IPS-NIHi11 (cell line): ENCODE results near the gene WDR7.

Source experiments
- DNase-seq: peaks from one replicate; pipeline ENCODE4 v3.0.0; 2012; ENCODE audit warnings: mixed read lengths, low spot score

The WDR7 gene

DNA sequence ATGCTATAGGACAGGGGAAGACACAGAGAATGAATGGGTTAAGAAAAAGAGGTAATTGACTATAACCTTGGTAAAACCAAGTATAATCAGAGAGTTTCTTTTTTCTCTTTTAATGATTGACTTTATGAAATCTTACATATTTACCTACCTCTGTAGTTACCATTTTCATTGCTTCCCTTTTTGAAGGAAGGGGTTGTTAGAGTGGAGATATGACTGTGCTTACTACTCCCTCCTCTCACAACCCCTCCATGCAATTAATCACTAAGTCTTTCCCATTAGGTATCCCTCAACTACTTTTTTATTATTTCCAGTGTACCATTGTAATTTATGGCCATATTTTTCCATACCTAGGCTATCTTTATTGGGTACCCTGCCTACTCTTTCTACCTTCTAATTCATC lies 71.4 kb downstream of the WDR7 start:
- no peak for DNase-seq

GRCh38 chr18:56723068-56723467 lies 71.9 kb downstream of the WDR7 start:
- no peak for DNase-seq

DNA sequence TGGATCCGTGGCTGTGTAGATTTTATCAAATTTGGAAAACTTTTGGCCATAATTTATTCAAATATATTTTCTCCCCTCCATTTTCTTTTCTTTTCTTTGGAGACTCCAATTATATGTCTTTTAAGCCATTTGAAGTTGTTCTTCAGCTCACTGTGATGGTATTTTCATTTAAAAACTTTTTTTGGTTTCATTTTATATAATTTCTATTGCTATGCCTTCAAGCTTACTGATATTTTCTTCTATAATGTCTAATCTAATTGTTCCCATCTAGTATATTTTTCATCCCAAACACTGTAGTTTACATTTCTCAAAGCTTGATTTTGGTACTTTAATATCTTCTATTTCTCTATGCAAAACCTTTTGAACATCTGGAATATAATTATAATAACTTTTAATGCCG lies 72.5 kb downstream of the WDR7 start:
- no peak for DNase-seq

GRCh38 chr18:56726906-56727305 lies 75.7 kb downstream of the WDR7 start:
- no peak for DNase-seq

DNA sequence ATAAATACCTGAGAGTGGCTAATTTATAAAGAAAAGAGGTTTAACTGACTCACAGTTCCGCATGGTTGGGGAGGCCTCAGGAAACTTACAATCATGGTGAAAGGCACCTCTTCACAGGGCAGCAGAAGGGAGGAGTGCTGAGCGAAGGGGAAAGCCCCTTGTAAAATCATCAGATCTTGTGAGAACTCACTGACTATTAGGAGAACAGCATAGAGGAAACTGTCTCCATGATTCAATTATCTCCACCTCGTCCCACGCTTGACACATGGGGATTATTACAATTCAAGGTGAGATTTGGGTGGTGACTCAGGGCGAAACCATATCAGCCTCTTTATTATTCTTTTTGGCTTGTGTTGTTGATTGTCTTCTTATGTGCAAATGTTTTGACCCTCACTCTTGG lies 76.2 kb downstream of the WDR7 start:
- DNase-seq: no peak

DNA sequence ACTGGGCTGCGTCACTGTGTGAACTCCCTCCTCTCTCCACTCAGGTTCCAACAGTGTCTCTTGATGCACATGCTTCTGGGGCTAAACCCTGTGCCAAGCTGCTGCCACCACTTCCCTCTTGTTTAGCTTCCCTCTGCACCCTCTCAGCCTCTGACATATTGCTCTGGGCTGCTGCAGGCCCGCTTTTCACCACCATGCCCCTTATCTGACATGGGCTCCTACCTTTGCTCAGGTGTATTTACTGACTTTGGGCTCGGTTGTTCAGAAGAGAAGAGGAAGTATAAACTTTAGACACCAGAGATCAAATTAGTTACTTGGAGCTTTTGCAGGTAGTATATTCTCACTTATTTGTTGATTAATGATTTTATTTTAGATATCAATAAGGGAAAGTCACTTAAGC lies 77.6 kb downstream of the WDR7 start:
- no peak for DNase-seq

DNA sequence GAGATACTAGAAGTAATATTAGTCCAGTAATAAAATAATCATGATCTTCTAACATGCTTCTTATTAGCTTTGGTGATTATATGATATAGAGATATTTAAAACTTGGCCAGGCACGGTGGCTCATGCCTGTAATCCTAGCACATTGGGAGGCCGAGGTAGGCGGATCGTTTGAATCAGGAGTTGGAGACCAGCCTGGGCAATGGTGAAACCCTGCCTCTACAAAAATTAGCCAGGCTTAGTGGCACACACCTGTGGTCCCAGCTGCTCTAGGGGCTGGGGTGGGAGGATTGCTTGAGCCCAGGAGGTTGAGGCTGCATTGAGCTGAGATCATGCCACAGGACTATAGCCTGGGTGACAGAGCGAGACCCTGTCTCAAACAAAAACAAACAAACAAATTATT lies 87.0 kb downstream of the WDR7 start:
- no peak for DNase-seq

DNA sequence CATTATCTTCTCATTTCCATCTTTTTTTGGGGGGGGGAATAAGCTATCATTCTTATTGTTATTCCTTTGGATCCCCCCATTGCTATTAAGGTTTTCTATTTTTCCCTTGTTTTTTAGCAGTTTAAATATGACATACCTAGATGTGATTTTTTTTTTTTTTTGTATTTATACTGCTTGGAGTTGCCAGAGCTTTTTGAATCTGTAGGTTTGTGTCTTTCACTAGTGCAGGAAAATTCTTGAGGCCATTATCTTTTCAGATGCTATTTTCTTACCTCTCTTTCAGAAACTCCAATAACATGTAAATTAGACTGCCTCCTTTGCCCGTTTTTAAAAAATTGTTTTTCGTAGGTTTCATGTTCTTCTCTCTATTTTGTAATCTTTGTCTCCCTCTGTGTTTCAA lies 88.6 kb downstream of the WDR7 start:
- DNase-seq: no peak

GRCh38 chr18:56740645-56741044 lies 89.5 kb downstream of the WDR7 start:
- no peak for DNase-seq

DNA sequence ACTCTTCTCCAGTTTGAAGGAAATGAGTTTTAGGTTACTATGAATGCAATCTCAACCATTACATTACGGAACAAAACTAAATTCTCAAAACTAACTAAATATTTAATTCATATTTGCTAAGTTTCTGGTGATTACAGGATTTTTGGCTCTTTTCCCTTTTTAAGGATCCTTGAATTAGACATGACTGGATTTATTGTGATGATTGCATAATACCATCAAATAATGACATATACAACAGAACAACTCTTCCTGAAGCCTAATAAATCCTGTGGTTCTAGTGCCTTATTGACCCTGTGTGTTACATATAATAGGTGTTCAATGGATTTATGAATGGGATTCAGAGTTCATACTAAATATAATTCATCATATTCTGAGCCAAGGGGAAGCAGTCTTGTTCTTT lies 90.5 kb downstream of the WDR7 start:
- no peak for DNase-seq

DNA sequence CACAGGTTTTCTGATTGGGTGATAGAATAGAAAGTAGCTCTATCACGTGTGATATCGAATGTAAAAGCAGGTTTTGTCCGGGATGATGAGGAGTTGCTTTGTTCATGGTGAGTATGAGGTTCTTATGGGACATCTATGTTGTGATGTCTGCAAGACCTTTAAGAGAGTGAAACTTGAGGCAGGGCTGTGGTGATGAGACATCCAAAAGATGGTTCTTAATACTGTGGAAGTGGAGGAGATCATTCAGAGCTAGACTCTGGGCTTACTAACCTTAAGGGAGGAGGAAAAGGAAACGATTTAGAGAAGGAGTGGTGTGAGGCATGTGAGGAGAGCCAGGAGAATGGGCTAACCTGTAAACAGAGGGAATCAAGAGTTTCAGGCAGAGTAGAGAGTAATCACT lies 92.0 kb downstream of the WDR7 start:
- no peak for DNase-seq

- no peak for DNase-seq
These were observed 96.0 kb downstream of the WDR7 start for GRCh38 chr18:56747032-56747658.

DNA sequence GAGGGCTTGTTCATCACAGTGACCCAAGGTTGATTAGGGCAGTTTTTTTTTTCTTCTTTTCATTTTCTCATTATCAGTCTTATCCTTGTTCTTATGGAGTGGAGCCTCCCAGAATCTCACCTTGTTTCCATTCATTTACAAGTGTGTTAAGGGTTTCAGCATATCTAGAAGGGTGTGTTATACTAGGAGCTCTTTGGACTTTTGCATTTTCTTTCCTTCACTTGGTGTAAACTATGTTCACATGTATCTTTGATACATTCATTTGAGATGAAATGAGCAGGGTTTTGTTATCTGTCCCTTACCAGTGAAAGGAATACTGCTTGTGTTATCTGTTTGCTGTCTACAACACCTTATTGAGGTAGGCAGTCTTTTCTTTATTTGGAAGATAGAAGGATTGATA lies 96.7 kb downstream of the WDR7 start:
- DNase-seq: no peak

DNA sequence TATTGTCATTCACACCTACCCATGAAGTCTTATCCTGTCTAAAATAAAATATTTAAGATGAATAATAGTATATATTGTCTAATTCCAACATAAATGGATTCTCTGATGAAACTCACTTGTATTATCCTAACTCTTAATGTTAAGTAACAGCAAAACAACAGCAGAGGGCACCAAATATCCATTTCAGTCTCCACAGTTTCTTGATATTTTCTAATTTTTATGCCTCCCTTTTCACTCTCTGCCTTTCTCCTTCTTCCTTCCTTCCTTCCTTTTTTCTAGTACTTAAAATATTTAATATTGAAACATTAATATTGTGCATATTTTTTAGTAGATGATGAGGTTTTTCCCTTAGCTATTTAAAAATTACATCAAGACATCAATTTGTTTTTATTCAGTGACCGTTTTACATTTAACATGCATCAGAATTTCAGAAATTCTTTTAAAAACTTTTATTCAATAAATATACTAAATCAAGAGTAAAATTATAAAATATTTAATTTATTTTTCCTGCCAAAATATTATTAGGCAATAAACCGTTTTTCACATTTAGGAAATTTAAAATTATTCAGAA lies 97.6 kb downstream of the WDR7 start:
- peak; percentile 24 for DNase-seq

- no peak for DNase-seq
These were observed 105.8 kb downstream of the WDR7 start for GRCh38 chr18:56756966-56757365.

DNA sequence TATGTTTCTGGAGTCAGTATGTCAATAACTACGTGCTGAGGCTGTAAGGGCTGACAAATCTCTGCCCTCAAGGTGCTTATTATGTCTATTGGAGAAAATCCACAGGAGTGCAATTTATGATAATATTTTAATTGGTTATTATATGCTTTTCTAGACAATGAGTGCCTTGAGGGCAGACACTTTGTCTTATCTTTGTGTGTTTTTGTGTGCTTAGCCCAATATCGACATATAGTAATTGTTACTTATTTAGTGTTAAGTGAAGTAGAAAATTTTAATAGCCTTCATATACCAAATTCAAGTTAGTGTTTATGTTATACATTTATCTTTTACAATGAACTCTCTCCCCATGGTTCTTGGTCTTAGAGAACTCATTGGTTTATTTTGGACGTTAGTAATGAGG lies 118.9 kb downstream of the WDR7 start:
- DNase-seq: no peak

- DNase-seq: no peak
These were observed 119.7 kb downstream of the WDR7 start for GRCh38 chr18:56770873-56771272.

GRCh38 chr18:56775701-56776100 lies 124.5 kb downstream of the WDR7 start:
- DNase-seq: no peak

DNA sequence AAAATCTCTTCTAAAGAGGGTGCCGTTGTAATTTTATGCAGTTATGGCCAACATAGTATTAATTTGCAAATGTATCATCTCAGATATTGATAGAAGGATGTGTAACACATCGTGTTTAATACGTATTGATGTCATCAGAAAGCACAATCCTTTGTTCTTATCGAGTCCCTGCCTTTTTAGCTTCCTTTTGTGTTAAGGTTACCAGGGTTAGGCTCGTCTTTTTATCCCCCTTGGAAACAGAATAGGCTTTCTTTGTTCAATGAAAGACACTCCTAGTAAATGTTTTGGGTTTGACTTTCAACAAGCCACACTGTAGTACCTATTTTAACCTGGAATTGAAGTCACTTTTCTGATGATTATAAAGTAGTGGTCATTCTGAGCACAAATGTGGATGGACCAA lies 136.2 kb downstream of the WDR7 start:
- no peak for DNase-seq

- DNase-seq: peak; percentile 32
These were observed 138.1 kb downstream of the WDR7 start for GRCh38 chr18:56789004-56789888.

DNA sequence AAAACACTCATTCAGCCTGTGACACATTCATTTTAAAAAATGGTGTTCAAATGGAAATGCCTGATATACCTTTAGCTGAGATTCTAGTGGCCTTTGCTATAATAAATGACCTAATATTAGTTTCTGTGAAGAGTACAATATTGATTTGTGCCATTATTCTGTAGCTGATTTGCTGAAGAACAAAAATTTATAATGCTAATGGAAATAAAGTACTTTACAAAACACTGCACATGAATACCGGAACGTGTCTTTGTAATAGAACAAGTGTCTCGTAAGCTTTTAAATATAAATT lies 138.7 kb downstream of the WDR7 start:
- no peak for DNase-seq

DNA sequence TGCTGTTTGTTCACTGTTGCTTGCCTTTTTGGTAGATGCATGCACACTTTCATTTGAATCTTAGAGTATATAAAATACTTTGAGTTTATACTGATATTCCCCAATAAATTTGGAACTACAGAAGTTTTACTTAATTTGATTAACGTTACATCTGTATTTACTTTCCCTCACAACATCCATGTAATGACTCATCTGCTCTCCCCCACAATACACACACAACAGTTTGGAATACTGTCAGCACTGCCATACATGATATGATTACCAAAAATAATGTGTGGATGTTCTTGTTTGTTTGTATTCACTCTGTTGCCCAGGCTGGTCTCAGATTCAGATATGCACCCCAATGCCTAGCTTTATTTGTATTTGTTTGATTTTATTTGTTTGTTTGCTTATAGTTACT lies 144.2 kb downstream of the WDR7 start:
- no peak for DNase-seq

DNA sequence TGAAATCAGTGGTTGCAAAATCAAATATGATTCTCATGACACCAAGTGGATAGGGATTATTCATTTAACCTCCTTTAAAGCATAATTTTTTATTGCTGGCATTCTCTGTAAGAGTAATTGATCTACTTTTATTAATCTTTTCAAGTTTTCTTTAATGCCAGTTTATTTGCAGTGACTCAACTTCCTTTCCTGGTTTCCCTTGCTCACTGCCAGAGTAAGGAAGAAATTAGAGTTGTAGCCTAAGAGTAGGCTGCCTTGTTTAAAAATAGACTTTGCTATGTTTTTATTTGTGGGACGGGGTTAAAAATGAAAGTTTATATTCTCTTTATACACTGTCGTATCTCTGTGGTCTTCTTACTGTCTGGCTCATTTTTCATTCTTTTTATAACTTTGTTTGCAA lies 148.6 kb downstream of the WDR7 start:
- no peak for DNase-seq

DNA sequence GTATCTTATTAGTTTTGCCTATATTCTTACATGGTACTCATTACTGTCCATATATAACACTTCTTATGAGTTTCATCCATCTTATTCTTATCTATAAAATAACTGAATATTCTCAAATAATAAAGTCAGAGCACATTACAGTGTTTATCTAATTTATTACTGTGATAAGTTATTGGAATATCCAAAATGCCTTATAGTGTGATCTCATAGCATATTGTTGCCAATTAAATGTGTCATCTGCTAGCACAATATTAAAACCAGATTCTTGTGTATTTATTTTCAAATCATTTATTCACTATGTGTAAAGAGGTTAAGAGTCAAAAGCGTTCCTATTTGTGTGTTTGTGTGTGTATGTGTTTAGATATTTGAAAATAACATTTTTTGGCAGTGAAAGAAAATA lies 151.9 kb downstream of the WDR7 start:
- no peak for DNase-seq
